HEK293 (cell line): ENCODE results near the gene ASB5.

Source experiments
- ZNF521 ChIP-seq: fragments of 450-650 bp; formaldehyde crosslinking; IDR thresholded peaks from 2 replicates; pipeline ENCODE4 v1.5.1; 2017; ENCODE audit warnings: missing biosample characterization, mild to moderate bottlenecking, missing genetic modification characterization
- ZNF555 ChIP-seq: fragments of 450-650 bp; formaldehyde crosslinking; conservative IDR thresholded peaks from 2 replicates; pipeline ENCODE4 v1.5.1; 2017; ENCODE audit warnings: missing biosample characterization, mild to moderate bottlenecking, missing genetic modification characterization, inconsistent platforms

DNA sequence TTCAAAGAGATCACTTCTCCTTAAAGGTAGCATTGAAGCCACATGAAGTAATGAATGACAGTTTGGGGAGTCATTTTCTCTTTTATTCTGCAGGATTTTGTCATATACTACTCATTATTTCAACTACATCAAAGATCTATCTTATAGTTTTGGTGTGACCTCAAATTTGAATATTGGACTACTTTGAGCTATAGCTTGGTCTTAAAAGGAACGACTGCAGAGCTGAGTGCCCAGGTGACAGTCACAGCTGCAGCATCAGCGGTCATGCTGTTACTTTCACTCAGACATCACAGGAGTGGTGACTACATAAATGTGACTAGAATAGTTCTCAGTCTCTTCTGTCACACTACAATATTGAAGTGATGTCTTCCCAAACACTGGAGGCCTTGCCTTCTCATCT lies 40.0 kb upstream of the ASB5 start:
- no peak for TF ChIP-seq ZNF521 (tag by site-specific recombination)
- no peak for TF ChIP-seq ZNF555 (tag by site-specific recombination)
